Measurements from ENCODE around the gene FRYL. TPM values are rescaled to one million over a fixed set of nuclear protein-coding genes. Genes with fewer than 3 reads are reported as not detected.

Gene FRYL
- total and polyA plus RNA-seq, 2 donors (not counting 1 experiment from before 2014, with no cell fraction given) = 20.3 to 61.4 TPM

DNA sequence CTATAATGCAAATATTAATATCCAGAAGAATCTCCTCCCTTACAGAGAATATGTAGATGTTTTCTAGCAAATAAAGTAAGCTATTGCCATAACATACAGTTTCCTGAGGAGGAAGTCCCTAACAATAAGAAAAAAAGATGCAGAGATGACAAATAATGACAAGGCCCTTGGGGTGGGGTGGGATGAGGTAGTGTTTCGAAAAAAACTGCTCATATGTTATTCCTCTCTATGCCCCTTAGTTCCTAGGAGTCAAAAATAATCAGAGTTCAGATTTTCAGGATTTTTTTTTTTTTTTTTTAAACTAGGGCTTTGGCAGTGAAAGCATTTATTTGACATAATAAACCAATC is 191.0 kb downstream of the FRYL start:
- no peaks in the 10 kb centered on the region for H3K79me2 ChIP-seq (ENCODE audit: control insufficient read depth, insufficient read depth, low read length)
- peaks cover 4% of the 10 kb centered on the region for H3K36me3 ChIP-seq (ENCODE audit: control insufficient read depth, insufficient read depth, low read length)
- no peaks in the 10 kb centered on the region for H3K4me1 ChIP-seq (ENCODE audit: control insufficient read depth, extremely low read depth, insufficient read depth, low read length)
- no peak overlapping the region for H3K4me2 ChIP-seq (ENCODE audit: extremely low read depth, insufficient read depth, low read length)
- no peaks in the 10 kb centered on the region for H3K9me3 ChIP-seq (ENCODE audit: control insufficient read depth, insufficient read depth, low read depth, low read length)
- H3K4me3 ChIP-seq (replicated peaks in 1 of 4; ENCODE audit: control extremely low read depth in 1 of 4, insufficient read depth in 1 of 4, low read depth in 3 of 4, low read length in 4 of 4) = no peak overlapping the region
- TF ChIP-seq CTCF (conservative IDR thresholded peaks at IDR 0.05 in 1 of 2, IDR thresholded peaks at IDR 0.05 in 1 of 2; ENCODE audit: low read depth in 1 of 2, low read length in 2 of 2) (no peak), EZH2 (IDR thresholded peaks at IDR 0.05; ENCODE audit: low read length, missing control alignments) (no peak)
- DNase-seq (ENCODE audit: low read depth in 2 of 2) = no peak
- H3K27me3 ChIP-seq (ENCODE audit: control insufficient read depth, insufficient read depth, low read length) = no peaks in the 10 kb centered on the region
- H4K20me1 ChIP-seq (ENCODE audit: control insufficient read depth, extremely low read depth, insufficient read depth, low read length) = no peaks in the 10 kb centered on the region
- no peak overlapping the region for H2AFZ ChIP-seq (ENCODE audit: low read length)
- no peak overlapping the region for H3K9ac ChIP-seq (ENCODE audit: insufficient read depth, low read length)
- no peak overlapping the region for H3K27ac ChIP-seq (ENCODE audit: insufficient read depth, low read length)

DNA sequence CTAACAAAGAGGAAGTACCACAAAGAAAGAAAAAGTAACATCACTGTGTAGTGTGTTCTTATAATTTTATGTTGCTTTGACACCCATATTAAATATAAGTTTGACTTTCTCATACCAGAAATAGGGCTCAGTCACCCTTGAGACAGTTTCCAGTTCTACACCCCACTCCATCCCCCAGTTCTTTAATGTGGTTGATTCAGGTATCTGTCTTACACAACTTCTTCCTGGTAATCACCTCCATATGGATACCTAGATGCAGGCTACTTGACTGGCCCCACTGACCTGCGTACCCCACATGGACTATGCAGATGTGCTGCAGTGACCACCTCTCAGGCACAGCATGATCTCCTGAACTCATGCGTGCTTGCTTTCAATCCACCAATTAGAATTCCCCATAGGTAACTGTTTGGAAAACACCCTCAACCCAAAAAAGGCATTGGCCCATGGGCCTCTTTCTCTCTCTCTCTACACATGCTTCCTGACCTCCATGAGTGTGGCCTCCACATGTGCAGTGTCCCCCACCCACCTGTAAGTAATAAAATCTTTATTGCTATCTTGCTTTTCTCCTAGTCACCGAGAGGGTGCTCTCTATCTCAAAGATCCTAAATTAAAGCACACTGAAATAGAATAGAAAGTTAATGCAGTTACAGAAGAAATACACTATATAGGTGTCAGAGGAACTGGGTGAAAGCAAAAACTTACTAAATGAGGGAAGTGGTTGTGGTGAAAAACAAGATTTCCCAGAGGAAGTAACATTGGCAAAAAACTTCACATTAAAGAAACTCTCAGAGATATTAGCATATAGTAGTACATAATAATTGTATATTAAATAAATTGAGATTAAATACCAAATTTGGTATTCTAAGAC is 191.6 kb downstream of the FRYL start:
- Histone ChIP-seq H4K20me1 (ENCODE audit: control insufficient read depth, extremely low read depth, insufficient read depth, low read length) (no peaks in the 10 kb centered on the region), H3K4me3 (replicated peaks in 1 of 4; ENCODE audit: control extremely low read depth in 1 of 4, insufficient read depth in 1 of 4, low read depth in 3 of 4, low read length in 4 of 4) (no peak overlapping the region), H3K9me3 (ENCODE audit: control insufficient read depth, insufficient read depth, low read depth, low read length) (no peaks in the 10 kb centered on the region), H2AFZ (ENCODE audit: low read length) (no peak overlapping the region), H3K27me3 (ENCODE audit: control insufficient read depth, insufficient read depth, low read length) (no peaks in the 10 kb centered on the region), H3K27ac (ENCODE audit: insufficient read depth, low read length) (no peak overlapping the region), H3K4me2 (ENCODE audit: extremely low read depth, insufficient read depth, low read length) (no peak overlapping the region), H3K79me2 (ENCODE audit: control insufficient read depth, insufficient read depth, low read length) (no peaks in the 10 kb centered on the region), H3K9ac (ENCODE audit: insufficient read depth, low read length) (no peak overlapping the region), H3K36me3 (ENCODE audit: control insufficient read depth, insufficient read depth, low read length) (peaks cover 4% of the 10 kb centered on the region), H3K4me1 (ENCODE audit: control insufficient read depth, extremely low read depth, insufficient read depth, low read length) (no peaks in the 10 kb centered on the region)
- no peak for DNase-seq (ENCODE audit: low read depth in 2 of 2)
- no peak for TF ChIP-seq CTCF (conservative IDR thresholded peaks at IDR 0.05 in 1 of 2, IDR thresholded peaks at IDR 0.05 in 1 of 2; ENCODE audit: low read depth in 1 of 2, low read length in 2 of 2)
- TF ChIP-seq EZH2 (IDR thresholded peaks at IDR 0.05; ENCODE audit: low read length, missing control alignments) = no peak

DNA sequence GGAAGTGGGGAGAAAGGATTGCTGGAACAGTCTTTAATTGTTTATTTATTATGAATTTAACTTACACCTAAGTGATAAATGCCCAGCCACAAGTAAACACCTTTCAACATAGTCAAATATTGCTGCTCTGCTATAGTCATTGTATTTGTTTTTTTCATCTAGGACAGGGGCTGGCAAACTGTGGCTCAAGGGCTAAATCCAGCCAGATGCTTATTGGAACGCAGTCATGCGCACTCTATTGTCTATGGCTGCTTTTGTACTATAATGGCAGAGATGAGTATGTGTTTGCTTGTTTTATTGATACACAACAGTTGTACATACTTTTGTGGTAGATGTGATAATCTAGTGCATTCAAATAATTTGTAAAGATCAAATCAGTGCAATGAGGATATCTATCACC is 194.7 kb downstream of the FRYL start:
- H2AFZ ChIP-seq (ENCODE audit: low read length) = no peak overlapping the region
- H3K9me3 ChIP-seq (ENCODE audit: control insufficient read depth, insufficient read depth, low read depth, low read length) = no peaks in the 10 kb centered on the region
- H3K36me3 ChIP-seq (ENCODE audit: control insufficient read depth, insufficient read depth, low read length) = peaks cover 2% of the 10 kb centered on the region
- no peaks in the 10 kb centered on the region for H4K20me1 ChIP-seq (ENCODE audit: control insufficient read depth, extremely low read depth, insufficient read depth, low read length)
- no peak for DNase-seq (ENCODE audit: low read depth in 2 of 2)
- no peaks in the 10 kb centered on the region for H3K79me2 ChIP-seq (ENCODE audit: control insufficient read depth, insufficient read depth, low read length)
- H3K4me2 ChIP-seq (ENCODE audit: extremely low read depth, insufficient read depth, low read length) = no peak overlapping the region
- no peak overlapping the region for H3K4me3 ChIP-seq (replicated peaks in 1 of 4; ENCODE audit: control extremely low read depth in 1 of 4, insufficient read depth in 1 of 4, low read depth in 3 of 4, low read length in 4 of 4)
- TF ChIP-seq CTCF (conservative IDR thresholded peaks at IDR 0.05 in 1 of 2, IDR thresholded peaks at IDR 0.05 in 1 of 2; ENCODE audit: low read depth in 1 of 2, low read length in 2 of 2) (no peak), EZH2 (IDR thresholded peaks at IDR 0.05; ENCODE audit: low read length, missing control alignments) (no peak)
- no peak overlapping the region for H3K27ac ChIP-seq (ENCODE audit: insufficient read depth, low read length)
- no peaks in the 10 kb centered on the region for H3K4me1 ChIP-seq (ENCODE audit: control insufficient read depth, extremely low read depth, insufficient read depth, low read length)
- H3K9ac ChIP-seq (ENCODE audit: insufficient read depth, low read length) = no peak overlapping the region
- H3K27me3 ChIP-seq (ENCODE audit: control insufficient read depth, insufficient read depth, low read length) = no peaks in the 10 kb centered on the region

Measured in fibroblast of lung (primary cell).